ENCODE results near the gene AXDND1.

- TF ChIP-seq CTCF (IDR thresholded peaks at IDR 0.05) (no peak), POLR2AphosphoS5 (IDR thresholded peaks at IDR 0.05; ENCODE audit: insufficient read depth in 1 of 2, low read depth in 1 of 2) (no peak), POLR2A (IDR thresholded peaks at IDR 0.05) (no peak)
These were observed 143.6 kb downstream of the AXDND1 start for GRCh38 chr1:179509384-179509783.

Data from vagina (tissue), 2 donors.